Ishikawa (cell line): ENCODE results near the gene C1QTNF4.

ENCODE experiments used
- CEBPB ChIP-seq: IDR thresholded peaks from 2 replicates; pipeline ENCODE4 v1.6.1; 2012
- CREB1 ChIP-seq: IDR thresholded peaks from 2 replicates; pipeline ENCODE4 v1.6.1; 2012; ENCODE audit warnings: low read depth
- EGR1 ChIP-seq: IDR thresholded peaks from 2 replicates; pipeline ENCODE4 v1.6.1; 2012
- EP300 ChIP-seq: IDR thresholded peaks from 2 replicates; pipeline ENCODE4 v1.6.1; 2012; ENCODE audit warnings: borderline replicate concordance
- FOXM1 ChIP-seq: IDR thresholded peaks from 2 replicates; pipeline ENCODE4 v1.6.1; 2012; ENCODE audit warnings: low read depth, borderline replicate concordance
- NFIC ChIP-seq: IDR thresholded peaks from 2 replicates; pipeline ENCODE4 v1.6.1; 2012
- RAD21 ChIP-seq: IDR thresholded peaks from 2 replicates; pipeline ENCODE4 v1.6.1; 2012; ENCODE audit warnings: low read depth
- TAF1 ChIP-seq: IDR thresholded peaks from 2 replicates; pipeline ENCODE4 v1.6.1; 2012; ENCODE audit warnings: low read depth, mild to moderate bottlenecking
- TCF12 ChIP-seq: IDR thresholded peaks from 2 replicates; pipeline ENCODE4 v1.6.1; 2012; ENCODE audit warnings: low read depth
- TEAD4 ChIP-seq: IDR thresholded peaks from 2 replicates; pipeline ENCODE4 v1.6.1; 2012
- YY1 ChIP-seq: IDR thresholded peaks from 2 replicates; pipeline ENCODE4 v1.6.1; 2012; ENCODE audit warnings: low read depth
- ZBTB7A ChIP-seq: IDR thresholded peaks from 2 replicates; pipeline ENCODE4 v1.6.1; 2012; ENCODE audit warnings: low read depth
- TF ChIP-seq, protein P1 (sequence below): IDR thresholded peaks from 2 replicates; pipeline ENCODE4 v1.6.1; 2012
- TF ChIP-seq, protein P2 (sequence below): IDR thresholded peaks from 2 replicates; pipeline ENCODE4 v1.6.1; 2012; ENCODE audit warnings: low read depth, mild to moderate bottlenecking
- TF ChIP-seq, protein P3 (sequence below): IDR thresholded peaks from 2 replicates; pipeline ENCODE4 v1.6.1; 2012

C1QTNF4 gene

DNA sequence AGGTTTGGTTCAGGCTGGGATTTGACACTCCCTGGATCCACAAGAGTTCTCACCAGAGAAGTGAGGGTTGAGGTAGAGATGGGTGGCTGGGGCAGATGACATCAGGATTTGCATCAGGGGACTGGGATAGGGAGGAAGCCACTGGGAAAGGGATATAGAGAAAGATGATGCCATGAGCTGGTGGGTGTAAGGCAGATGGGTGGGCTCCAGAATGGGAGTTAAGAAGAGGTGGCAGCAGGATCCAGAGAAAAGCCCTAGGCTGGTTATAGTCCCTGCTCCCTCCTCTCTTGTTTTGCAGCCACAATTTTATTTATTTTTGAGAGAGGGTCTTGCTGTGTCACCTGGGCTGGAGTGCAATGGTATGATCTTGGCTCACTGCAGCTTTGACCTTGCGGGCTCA is 1.8 kb upstream of the C1QTNF4 start:
- TF ChIP-seq CEBPB = no peak
- no peak for TF ChIP-seq RAD21
- no peak for TF ChIP-seq EP300
- TF ChIP-seq TEAD4 = no peak
- TF ChIP-seq FOXM1 = no peak
- TF ChIP-seq TAF1 = no peak
- no peak for TF ChIP-seq YY1
- TF ChIP-seq, protein P1, sequence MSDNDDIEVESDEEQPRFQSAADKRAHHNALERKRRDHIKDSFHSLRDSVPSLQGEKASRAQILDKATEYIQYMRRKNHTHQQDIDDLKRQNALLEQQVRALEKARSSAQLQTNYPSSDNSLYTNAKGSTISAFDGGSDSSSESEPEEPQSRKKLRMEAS = no peak
- TF ChIP-seq EGR1 = no peak
- no peak for TF ChIP-seq TCF12
- no peak for TF ChIP-seq ZBTB7A
- TF ChIP-seq NFIC = no peak
- TF ChIP-seq CREB1 = no peak
- TF ChIP-seq, protein P2, sequence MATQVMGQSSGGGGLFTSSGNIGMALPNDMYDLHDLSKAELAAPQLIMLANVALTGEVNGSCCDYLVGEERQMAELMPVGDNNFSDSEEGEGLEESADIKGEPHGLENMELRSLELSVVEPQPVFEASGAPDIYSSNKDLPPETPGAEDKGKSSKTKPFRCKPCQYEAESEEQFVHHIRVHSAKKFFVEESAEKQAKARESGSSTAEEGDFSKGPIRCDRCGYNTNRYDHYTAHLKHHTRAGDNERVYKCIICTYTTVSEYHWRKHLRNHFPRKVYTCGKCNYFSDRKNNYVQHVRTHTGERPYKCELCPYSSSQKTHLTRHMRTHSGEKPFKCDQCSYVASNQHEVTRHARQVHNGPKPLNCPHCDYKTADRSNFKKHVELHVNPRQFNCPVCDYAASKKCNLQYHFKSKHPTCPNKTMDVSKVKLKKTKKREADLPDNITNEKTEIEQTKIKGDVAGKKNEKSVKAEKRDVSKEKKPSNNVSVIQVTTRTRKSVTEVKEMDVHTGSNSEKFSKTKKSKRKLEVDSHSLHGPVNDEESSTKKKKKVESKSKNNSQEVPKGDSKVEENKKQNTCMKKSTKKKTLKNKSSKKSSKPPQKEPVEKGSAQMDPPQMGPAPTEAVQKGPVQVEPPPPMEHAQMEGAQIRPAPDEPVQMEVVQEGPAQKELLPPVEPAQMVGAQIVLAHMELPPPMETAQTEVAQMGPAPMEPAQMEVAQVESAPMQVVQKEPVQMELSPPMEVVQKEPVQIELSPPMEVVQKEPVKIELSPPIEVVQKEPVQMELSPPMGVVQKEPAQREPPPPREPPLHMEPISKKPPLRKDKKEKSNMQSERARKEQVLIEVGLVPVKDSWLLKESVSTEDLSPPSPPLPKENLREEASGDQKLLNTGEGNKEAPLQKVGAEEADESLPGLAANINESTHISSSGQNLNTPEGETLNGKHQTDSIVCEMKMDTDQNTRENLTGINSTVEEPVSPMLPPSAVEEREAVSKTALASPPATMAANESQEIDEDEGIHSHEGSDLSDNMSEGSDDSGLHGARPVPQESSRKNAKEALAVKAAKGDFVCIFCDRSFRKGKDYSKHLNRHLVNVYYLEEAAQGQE = no peak
- TF ChIP-seq, protein P3, sequence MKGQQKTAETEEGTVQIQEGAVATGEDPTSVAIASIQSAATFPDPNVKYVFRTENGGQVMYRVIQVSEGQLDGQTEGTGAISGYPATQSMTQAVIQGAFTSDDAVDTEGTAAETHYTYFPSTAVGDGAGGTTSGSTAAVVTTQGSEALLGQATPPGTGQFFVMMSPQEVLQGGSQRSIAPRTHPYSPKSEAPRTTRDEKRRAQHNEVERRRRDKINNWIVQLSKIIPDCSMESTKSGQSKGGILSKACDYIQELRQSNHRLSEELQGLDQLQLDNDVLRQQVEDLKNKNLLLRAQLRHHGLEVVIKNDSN = no peak

DNA sequence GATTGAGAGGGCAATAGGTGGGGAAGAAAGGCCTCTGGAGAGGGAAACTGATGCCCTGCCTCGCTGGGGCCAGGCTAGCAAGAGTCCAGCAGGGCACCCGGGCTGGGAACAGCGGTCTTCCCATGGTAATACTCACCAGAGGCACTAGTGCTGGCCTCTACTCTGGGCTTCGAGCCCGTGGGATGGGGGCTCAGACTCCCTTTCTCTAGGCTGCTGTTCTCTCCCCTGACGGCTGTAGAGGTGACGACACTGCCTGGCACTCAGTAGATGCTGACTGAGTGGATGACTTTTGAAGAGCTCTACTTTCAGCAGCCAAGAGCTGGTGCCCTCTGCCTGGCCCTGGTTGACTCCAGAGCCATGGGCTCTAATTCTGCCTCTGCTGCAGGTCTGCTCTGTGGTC is 818 bp upstream of the C1QTNF4 start:
- TF ChIP-seq EGR1 (no peak), TEAD4 (no peak), EP300 (no peak), RAD21 (no peak), FOXM1 (no peak), TAF1 (no peak), YY1 (no peak)

DNA sequence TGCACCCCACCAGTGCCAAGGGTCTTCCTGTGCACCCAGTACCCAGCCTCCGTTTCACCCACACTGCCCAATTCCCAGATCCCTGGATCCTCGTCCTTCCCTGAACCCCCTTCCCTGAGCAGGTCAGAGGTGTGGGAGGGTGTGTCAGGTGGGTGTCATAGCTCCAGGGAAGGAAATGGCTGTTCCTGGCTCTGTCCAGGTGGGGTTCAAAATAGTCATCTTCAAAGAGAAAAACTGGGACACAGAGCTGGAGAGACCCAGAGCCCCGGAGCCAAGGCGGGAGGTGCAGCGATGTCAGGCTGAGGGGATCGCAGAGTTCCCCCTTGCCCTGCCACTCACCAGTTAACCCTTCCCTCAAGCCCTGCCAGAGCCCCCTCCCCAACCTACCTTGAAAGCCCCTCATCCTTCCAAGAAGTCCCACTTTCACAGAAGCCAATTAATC is 698 bp downstream of the C1QTNF4 start:
- TF ChIP-seq, protein P1 = no peak
- no peak for TF ChIP-seq TAF1
- TF ChIP-seq TEAD4 = no peak
- no peak for TF ChIP-seq EGR1
- no peak for TF ChIP-seq CREB1
- TF ChIP-seq FOXM1 = no peak
- TF ChIP-seq, protein P3 = no peak
- TF ChIP-seq ZBTB7A = no peak
- TF ChIP-seq TCF12 = no peak
- no peak for TF ChIP-seq YY1
- no peak for TF ChIP-seq RAD21
- TF ChIP-seq, protein P2 = no peak
- TF ChIP-seq EP300 = no peak
- TF ChIP-seq NFIC = no peak
- no peak for TF ChIP-seq CEBPB

DNA sequence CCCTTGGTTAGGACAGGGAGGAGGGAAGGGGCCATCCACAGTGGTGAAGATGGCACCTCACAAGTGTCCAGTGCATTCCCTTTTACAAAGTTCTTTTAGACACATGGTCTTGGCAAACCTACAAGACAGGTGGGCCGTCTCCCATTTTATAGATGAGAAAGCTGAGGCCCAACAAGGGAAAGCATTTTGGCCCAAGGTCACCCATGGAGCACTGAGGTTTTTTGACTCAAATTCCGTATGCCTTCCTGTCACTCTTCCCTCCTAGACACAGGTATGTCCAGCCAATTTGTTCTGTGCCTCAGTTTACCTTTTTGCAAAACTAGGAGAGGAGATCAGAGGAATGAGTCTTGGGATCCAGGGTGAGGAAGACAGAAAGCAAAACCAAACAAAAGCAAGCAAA is 1.2 kb downstream of the C1QTNF4 start:
- TF ChIP-seq, protein P1 = no peak
- TF ChIP-seq CREB1 (no peak), YY1 (no peak)

DNA sequence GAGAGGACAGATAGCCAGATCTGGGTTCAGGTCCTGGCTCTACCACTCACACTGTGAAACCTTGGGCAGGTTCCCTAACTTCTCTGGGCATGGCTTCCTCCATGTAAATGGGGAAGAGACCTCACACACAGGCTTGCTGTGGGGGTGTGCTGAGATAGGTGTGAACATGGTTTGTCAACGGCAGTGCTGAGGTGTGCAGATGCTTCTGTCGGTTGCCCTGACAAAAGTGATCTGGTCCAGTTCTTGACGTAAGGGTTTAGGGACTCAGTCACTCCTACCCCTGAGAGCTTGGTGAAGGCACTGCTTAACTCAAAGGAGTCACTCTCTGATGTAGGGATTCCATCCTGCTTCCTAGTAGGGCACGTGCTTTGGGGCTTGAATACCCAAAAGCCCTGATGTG is 2.0 kb downstream of the C1QTNF4 start:
- TF ChIP-seq TCF12 (no peak), EGR1 (no peak), RAD21 (no peak), TEAD4 (no peak)

DNA sequence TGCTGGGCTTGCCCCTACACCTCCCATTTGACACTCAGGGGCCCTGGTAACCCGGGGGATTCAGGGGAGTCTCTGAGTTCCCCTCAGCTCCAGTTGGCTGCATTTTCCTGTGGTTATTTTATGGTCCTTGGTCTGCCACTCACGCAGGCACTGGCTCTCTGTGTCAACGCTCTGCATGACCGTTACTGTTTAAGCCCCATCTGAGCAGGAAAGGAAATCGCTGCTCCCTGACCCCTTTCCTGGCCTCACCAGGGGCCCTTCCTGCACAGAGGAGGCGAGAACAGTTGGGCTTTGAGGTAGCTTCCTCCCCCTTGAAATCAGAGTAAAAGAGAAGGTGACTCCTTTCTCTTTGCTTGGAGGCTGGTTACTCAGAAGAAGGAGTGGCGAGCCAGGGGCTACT is 2.4 kb downstream of the C1QTNF4 start:
- no peak for TF ChIP-seq FOXM1
- TF ChIP-seq, protein P2 = no peak
- no peak for TF ChIP-seq CEBPB
- TF ChIP-seq YY1 = no peak
- no peak for TF ChIP-seq RAD21
- TF ChIP-seq NFIC = no peak
- no peak for TF ChIP-seq TEAD4
- TF ChIP-seq CREB1 = no peak
- TF ChIP-seq, protein P3 = no peak
- TF ChIP-seq TCF12 = no peak
- no peak for TF ChIP-seq EGR1
- TF ChIP-seq EP300 = no peak
- TF ChIP-seq ZBTB7A = no peak
- no peak for TF ChIP-seq TAF1
- TF ChIP-seq, protein P1 = no peak
